IMR-90 (cell line): Measurements from ENCODE around the gene METTL14. TPM values are rescaled to one million over a fixed set of nuclear protein-coding genes. Genes with fewer than 3 reads are reported as not detected.

Experiments
- ATAC-seq: fragments of 200-7000 bp; cut with Tn5 transposase; 2 replicates; pipeline ENCODE4 v1.9.1; 2020; ENCODE audit warnings: low read depth, mild to moderate bottlenecking, moderate library complexity
- BruUV-seq: library from RNA; stranded (reverse); fragments of 400-500 nt; replicated peaks from 2 replicates; lab custom pipeline; 2021; lab: Mats Ljungman, UMichigan
- CTCF ChIA-PET: fragments of 300-600 bp; formaldehyde crosslinking; extraction: SDS; loops from one replicate; lab custom pipeline; 2021; ENCODE audit warnings: antibody characterized with exemption; lab: Yijun Ruan, JAX
- POLR2A ChIA-PET: fragments of 300-600 bp; sonication (Branson Sonifier 250); formaldehyde crosslinking; loops from one replicate; lab custom pipeline; 2022; ENCODE audit warnings: antibody characterized with exemption; ENCODE audit not compliant: unreplicated experiment; lab: Charles Lee
- DNase-seq: peaks from one replicate; pipeline ENCODE4 v3.0.0; 2013
- H2AFZ ChIP-seq: replicated peaks from 2 replicates; pipeline ENCODE3; 2013; ENCODE audit warnings: low read length, mild to moderate bottlenecking; ENCODE audit not compliant: poor library complexity
- H2AK5ac ChIP-seq: 2 replicates; pipeline ENCODE4 v1.6.1; 2013; ENCODE audit warnings: low read depth, low read length, inconsistent platforms
- H2AK9ac ChIP-seq: replicated peaks from 2 replicates; pipeline ENCODE3; 2013; ENCODE audit warnings: mild to moderate bottlenecking, low read depth, low read length, moderate library complexity; ENCODE audit not compliant: poor library complexity
- H2BK120ac ChIP-seq: 2 replicates; pipeline ENCODE4 v1.6.1; 2013; ENCODE audit warnings: low read depth, low read length, inconsistent platforms
- H2BK15ac ChIP-seq: 3 replicates; pipeline ENCODE4 v1.6.1; 2013; ENCODE audit warnings: low read depth, low read length, inconsistent platforms
- H2BK20ac ChIP-seq: 2 replicates; pipeline ENCODE4 v1.6.1; 2013; ENCODE audit warnings: low read depth, mild to moderate bottlenecking, inconsistent platforms, low read length, moderate library complexity
- H2BK5ac ChIP-seq: 2 replicates; pipeline ENCODE4 v1.6.1; 2013; ENCODE audit warnings: mild to moderate bottlenecking, low read depth, low read length, inconsistent platforms; ENCODE audit not compliant: poor library complexity, severe bottlenecking
- H3K14ac ChIP-seq: replicated peaks from 2 replicates; pipeline ENCODE4 v1.6.1; 2013; ENCODE audit warnings: low read depth, low read length, inconsistent platforms
- H3K18ac ChIP-seq: 2 replicates; pipeline ENCODE4 v1.6.1; 2013; ENCODE audit warnings: low read depth, low read length, control low read depth
- H3K23ac ChIP-seq: 2 replicates; pipeline ENCODE4 v1.6.1; 2013; ENCODE audit warnings: low read depth, low read length, inconsistent platforms
- H3K27ac ChIP-seq: 2 replicates; pipeline ENCODE4 v1.5.1; 2013; ENCODE audit warnings: mild to moderate bottlenecking, control low read depth, low read length; ENCODE audit not compliant: insufficient read depth
- H3K27me3 ChIP-seq: 2 replicates; pipeline ENCODE4 v1.6.1; 2013; ENCODE audit warnings: low read length; ENCODE audit not compliant: control insufficient read depth, insufficient read depth
- H3K36me3 ChIP-seq: 2 replicates; pipeline ENCODE4 v1.6.1; 2013; ENCODE audit warnings: low read length, mixed read lengths; ENCODE audit not compliant: control insufficient read depth, insufficient read depth
- H3K4ac ChIP-seq: 2 replicates; pipeline ENCODE4 v1.6.1; 2013; ENCODE audit warnings: low read depth, low read length, inconsistent platforms
- H3K4me1 ChIP-seq: 2 replicates; pipeline ENCODE4 v1.6.1; 2013; ENCODE audit warnings: low read length, mixed read lengths; ENCODE audit not compliant: control insufficient read depth, insufficient read depth
- H3K4me2 ChIP-seq: 2 replicates; pipeline ENCODE4 v1.6.1; 2013; ENCODE audit warnings: low read depth, mild to moderate bottlenecking, control low read depth, low read length, moderate library complexity
- H3K4me3 ChIP-seq: 2 replicates; pipeline ENCODE4 v1.5.1; 2013; ENCODE audit warnings: low read depth, mild to moderate bottlenecking, control low read depth, low read length, moderate library complexity; ENCODE audit not compliant: insufficient read depth
- H3K56ac ChIP-seq: 2 replicates; pipeline ENCODE4 v1.6.1; 2013; ENCODE audit warnings: low read length, inconsistent platforms; ENCODE audit not compliant: insufficient read depth; ENCODE audit errors: extremely low read depth
- H3K79me1 ChIP-seq, 2 experiments: 2 replicates each; pipeline ENCODE4 v1.6.1; 2013; ENCODE audit warnings: low read length in 2 of 2, inconsistent platforms in 1 of 2, low read depth in 1 of 2
- H3K9ac ChIP-seq: 2 replicates; pipeline ENCODE4 v1.6.1; 2013; ENCODE audit warnings: low read depth, low read length, control low read depth
- H3K9me1 ChIP-seq: 2 replicates; pipeline ENCODE4 v1.6.1; 2013; ENCODE audit warnings: low read length, inconsistent platforms; ENCODE audit not compliant: insufficient read depth
- H3K9me3 ChIP-seq: 2 replicates; pipeline ENCODE4 v1.6.1; 2013; ENCODE audit warnings: low read length; ENCODE audit not compliant: control insufficient read depth, insufficient read depth
- H4K20me1 ChIP-seq: 2 replicates; pipeline ENCODE4 v1.6.1; 2013; ENCODE audit warnings: low read length, inconsistent platforms; ENCODE audit not compliant: insufficient read depth
- H4K5ac ChIP-seq: 2 replicates; pipeline ENCODE4 v1.6.1; 2013; ENCODE audit warnings: mild to moderate bottlenecking, low read depth, low read length, control low read depth
- H4K8ac ChIP-seq, 2 experiments: 2 replicates each; pipeline ENCODE4 v1.6.1; 2013; ENCODE audit warnings: low read depth in 2 of 2, low read length in 2 of 2, control low read depth in 1 of 2, inconsistent platforms in 1 of 2
- H4K91ac ChIP-seq: 2 replicates; pipeline ENCODE4 v1.6.1; 2013; ENCODE audit warnings: low read depth, low read length, inconsistent platforms; ENCODE audit not compliant: insufficient read depth
- BHLHE40 ChIP-seq: fragments of 150-350 bp; IDR thresholded peaks from 2 replicates; pipeline ENCODE4 v1.6.1; 2016; ENCODE audit warnings: mild to moderate bottlenecking, low read depth, low read length
- CEBPB ChIP-seq: IDR thresholded peaks from 2 replicates; pipeline ENCODE4 v1.6.1; 2012; ENCODE audit warnings: low read depth, low read length, improper control_type of control experiment
- CHD1 ChIP-seq: IDR thresholded peaks from 2 replicates; pipeline ENCODE4 v1.6.1; 2012; ENCODE audit warnings: low read depth, low read length, improper control_type of control experiment
- CTCF ChIP-seq: conservative IDR thresholded peaks from 2 replicates; pipeline ENCODE4 v1.5.1; 2012; ENCODE audit warnings: mild to moderate bottlenecking, low read depth, low read length, improper control_type of control experiment
- ELK1 ChIP-seq: fragments of 150-350 bp; IDR thresholded peaks from 2 replicates; pipeline ENCODE4 v1.6.1; 2016; ENCODE audit warnings: low read depth, mild to moderate bottlenecking, low read length, moderate library complexity, borderline replicate concordance
- FOS ChIP-seq: fragments of 150-350 bp; IDR thresholded peaks from 2 replicates; pipeline ENCODE4 v1.6.1; 2016; ENCODE audit warnings: low read depth, low read length
- MAFK ChIP-seq: IDR thresholded peaks from 2 replicates; pipeline ENCODE4 v1.6.1; 2012; ENCODE audit warnings: low read depth, low read length, improper control_type of control experiment
- MAZ ChIP-seq: IDR thresholded peaks from 2 replicates; pipeline ENCODE4 v1.6.1; 2012; ENCODE audit warnings: low read depth, mild to moderate bottlenecking, low read length, improper control_type of control experiment, moderate library complexity, borderline replicate concordance
- MXI1 ChIP-seq: IDR thresholded peaks from 2 replicates; pipeline ENCODE4 v1.6.1; 2012; ENCODE audit warnings: low read depth, mild to moderate bottlenecking, low read length, moderate library complexity, borderline replicate concordance
- NFE2L2 ChIP-seq: fragments of 150-350 bp; IDR thresholded peaks from 2 replicates; pipeline ENCODE4 v1.6.1; 2016; ENCODE audit warnings: low read depth, mild to moderate bottlenecking, low read length
- POLR2A ChIP-seq: IDR thresholded peaks from 2 replicates; pipeline ENCODE4 v1.6.1; 2012; ENCODE audit warnings: mild to moderate bottlenecking, low read depth, low read length
- RAD21 ChIP-seq: IDR thresholded peaks from 2 replicates; pipeline ENCODE4 v1.6.1; 2012; ENCODE audit warnings: low read length, improper control_type of control experiment
- RCOR1 ChIP-seq: IDR thresholded peaks from 2 replicates; pipeline ENCODE4 v1.6.1; 2012; ENCODE audit warnings: mild to moderate bottlenecking, low read length, improper control_type of control experiment; ENCODE audit not compliant: insufficient replicate concordance
- RFX5 ChIP-seq: IDR thresholded peaks from 2 replicates; pipeline ENCODE4 v1.8.0; 2012; ENCODE audit warnings: low read depth, mild to moderate bottlenecking, low read length, moderate library complexity
- SMC3 ChIP-seq: fragments of 150-350 bp; IDR thresholded peaks from 2 replicates; pipeline ENCODE4 v1.6.1; 2016; ENCODE audit warnings: low read depth, mild to moderate bottlenecking, antibody characterized with exemption, low read length, moderate library complexity
- USF2 ChIP-seq: fragments of 150-350 bp; IDR thresholded peaks from 2 replicates; pipeline ENCODE4 v1.6.1; 2017; ENCODE audit warnings: mild to moderate bottlenecking, antibody characterized with exemption, low read length, low read depth
- WGBS, 2 experiments: methylation state at CpG; one replicate each; pipeline versions ENCODE4 v1.1.5 to v1.1.7; 2013; ENCODE audit warnings: missing lambda C conversion rate in 2 of 2; ENCODE audit not compliant: insufficient read length in 1 of 2; ENCODE audit errors: extremely low coverage in 2 of 2; 5-methylcytosine and 5-hydroxymethylcytosine counted together
- dilution Hi-C: fragments of 300-500 bp; cut with HindIII; formaldehyde crosslinking; loops from one replicate; pipeline ENCODE4 v1.14.3; 2018; ENCODE audit warnings: low sequenced_read_pairs; ENCODE audit not compliant: unreplicated experiment
- in situ Hi-C: fragments of 300-500 bp; cut with MboI; formaldehyde crosslinking; loops from 3 replicates; pipeline ENCODE4 v1.14.3; 2019; ENCODE audit warnings: low sequenced_read_pairs, inconsistent platforms, mixed read lengths
- intact Hi-C: fragments of 100-400 bp; cut with micrococcal nuclease; formaldehyde crosslinking; loops from 2 replicates; pipeline ENCODE4 v1.10.0; 2022
- polyA plus RNA-seq, 3 experiments: library from polyadenylated mRNA; depleted of rRNA; stranded (reverse); fragments of >200 nt; gene quantifications; 2 replicates each; pipeline ENCODE4 v1.2.3, GENCODE V29; 2012; ENCODE audit warnings: low replicate concordance in 1 of 3
- total RNA-seq: library from RNA; depleted of rRNA; stranded (reverse); fragments of >200 nt; gene quantifications from 2 replicates; pipeline ENCODE4 v1.2.3, GENCODE V29; 2012

Gene METTL14
- total and polyA plus RNA-seq, 2 of the 4 experiments (the other 2 are of a cell fraction) = 5.0 to 9.3 TPM

GRCh38 chr4:118759481-118759880 is 74.3 kb downstream of the METTL14 start:
- ATAC-seq = no peak
- Histone ChIP-seq H3K18ac (peak overlapping the region; percentile 76), H3K14ac (peak overlapping the region; percentile 56), H2BK5ac (peak overlapping the region; percentile 83), H3K23ac (peak overlapping the region; percentile 84), H2BK15ac (no peak overlapping the region), H3K9me1 (peaks cover 26% of the 10 kb centered on the region), H4K91ac (no peak overlapping the region), H3K27me3 (no peaks in the 10 kb centered on the region), H4K20me1 (peaks cover 32% of the 10 kb centered on the region), H4K8ac (0 out of 4 replicates have a peak overlapping the region, but pooled peaks of 1 of the 2 experiments have one; percentile 19), H3K4me1 (peaks cover 26% of the 10 kb centered on the region), H3K56ac (no peak overlapping the region; the same call in 1 of the 2 replicates), H3K4me3 (no peak overlapping the region), H2AK5ac (no peak overlapping the region), H3K79me1 (peaks cover 39 to 64% of the 10 kb centered on the region in 2 experiments), H3K9ac (no peak overlapping the region), H3K9me3 (no peaks in the 10 kb centered on the region), H2BK20ac (peak overlapping the region; percentile 21; the same call in 1 of the 2 replicates), H4K5ac (peak overlapping the region; percentile 74; the same call in 1 of the 2 replicates), H2BK120ac (peak overlapping the region; percentile 4; the same call in 1 of the 2 replicates), H3K27ac (peak overlapping the region; percentile 7; the same call in 1 of the 2 replicates), H3K4ac (no peak overlapping the region), H2AFZ (no peak overlapping the region), H3K36me3 (peaks cover 23% of the 10 kb centered on the region), H3K4me2 (peak overlapping the region; percentile 6; the same call in 1 of the 2 replicates), H2AK9ac (no peak overlapping the region)
- in situ Hi-C loops (no loop called here), intact Hi-C loops (no loop called here), dilution Hi-C loops (no loop called here)
- TF ChIP-seq RFX5 = no peak
- no peak for TF ChIP-seq RAD21
- no peak for TF ChIP-seq USF2
- no peak for TF ChIP-seq CTCF
- TF ChIP-seq BHLHE40 = no peak
- no peak for TF ChIP-seq MAZ
- TF ChIP-seq POLR2A = no peak
- no peak for TF ChIP-seq RCOR1
- TF ChIP-seq ELK1 = no peak
- TF ChIP-seq MXI1 = no peak
- no peak for TF ChIP-seq NFE2L2
- no peak for TF ChIP-seq FOS
- TF ChIP-seq CEBPB = no peak
- no peak for TF ChIP-seq SMC3
- no peak for TF ChIP-seq MAFK
- no peak for TF ChIP-seq CHD1
- WGBS, 2 experiments = 73 to 100% methylated on average over 2 of the region's 2 CpGs
- ChIA-PET POLR2A (no interaction called here), CTCF (no interaction called here)
- no peak for DNase-seq
- no TSS peak for BruUV-seq
